Measurements from ENCODE around the gene TRAF1.

TRAF1 gene

GRCh38 chr9:120860083-120860482 is 66.5 kb downstream of the TRAF1 start:
- peaks cover 2% of the 10 kb centered on the region for H3K4me1 ChIP-seq (ENCODE audit: control insufficient read depth, insufficient read depth, low read length)
- H3K27me3 ChIP-seq (replicated peaks; ENCODE audit: control insufficient read depth, insufficient read depth, low read length), result no peaks in the 10 kb centered on the region
- no peak overlapping the region for H3K9ac ChIP-seq (ENCODE audit: low read length)
- H3K9me3 ChIP-seq (ENCODE audit: control insufficient read depth, low read length), result no peaks in the 10 kb centered on the region
- H3K4me3 ChIP-seq (ENCODE audit: low read length), result no peak overlapping the region
- DNase-seq (ENCODE audit: low read depth), result no peak
- H3K36me3 ChIP-seq (ENCODE audit: control insufficient read depth, insufficient read depth, low read length, severe bottlenecking), result peaks cover 9% of the 10 kb centered on the region

GRCh38 chr9:120859361-120859760 is 67.2 kb downstream of the TRAF1 start:
- Histone ChIP-seq H3K27me3 (replicated peaks; ENCODE audit: control insufficient read depth, insufficient read depth, low read length) (no peaks in the 10 kb centered on the region), H3K9ac (ENCODE audit: low read length) (no peak overlapping the region), H3K9me3 (ENCODE audit: control insufficient read depth, low read length) (no peaks in the 10 kb centered on the region), H3K36me3 (ENCODE audit: control insufficient read depth, insufficient read depth, low read length, severe bottlenecking) (peaks cover 9% of the 10 kb centered on the region), H3K4me1 (ENCODE audit: control insufficient read depth, insufficient read depth, low read length) (no peaks in the 10 kb centered on the region), H3K4me3 (ENCODE audit: low read length) (no peak overlapping the region)
- no peak for DNase-seq (ENCODE audit: low read depth)

GRCh38 chr9:120857902-120858301 is 68.7 kb downstream of the TRAF1 start:
- H3K9ac ChIP-seq (ENCODE audit: low read length), result no peak overlapping the region
- DNase-seq (ENCODE audit: low read depth), result no peak
- peaks cover 9% of the 10 kb centered on the region for H3K36me3 ChIP-seq (ENCODE audit: control insufficient read depth, insufficient read depth, low read length, severe bottlenecking)
- no peaks in the 10 kb centered on the region for H3K27me3 ChIP-seq (replicated peaks; ENCODE audit: control insufficient read depth, insufficient read depth, low read length)
- H3K4me1 ChIP-seq (ENCODE audit: control insufficient read depth, insufficient read depth, low read length), result no peaks in the 10 kb centered on the region
- no peaks in the 10 kb centered on the region for H3K9me3 ChIP-seq (ENCODE audit: control insufficient read depth, low read length)
- no peak overlapping the region for H3K4me3 ChIP-seq (ENCODE audit: low read length)

- no peaks in the 10 kb centered on the region for H3K4me1 ChIP-seq (ENCODE audit: control insufficient read depth, insufficient read depth, low read length)
- H3K36me3 ChIP-seq (ENCODE audit: control insufficient read depth, insufficient read depth, low read length, severe bottlenecking), result peaks cover 9% of the 10 kb centered on the region
- no peak overlapping the region for H3K9ac ChIP-seq (ENCODE audit: low read length)
- H3K4me3 ChIP-seq (ENCODE audit: low read length), result no peak overlapping the region
- no peak for DNase-seq (ENCODE audit: low read depth)
- H3K27me3 ChIP-seq (replicated peaks; ENCODE audit: control insufficient read depth, insufficient read depth, low read length), result no peaks in the 10 kb centered on the region
- H3K9me3 ChIP-seq (ENCODE audit: control insufficient read depth, low read length), result no peaks in the 10 kb centered on the region
Observed at GRCh38 chr9:120857481-120857880, 69.1 kb downstream of the TRAF1 start.

- Histone ChIP-seq H3K4me1 (ENCODE audit: control insufficient read depth, insufficient read depth, low read length) (no peaks in the 10 kb centered on the region), H3K9ac (ENCODE audit: low read length) (no peak overlapping the region), H3K9me3 (ENCODE audit: control insufficient read depth, low read length) (no peaks in the 10 kb centered on the region), H3K27me3 (replicated peaks; ENCODE audit: control insufficient read depth, insufficient read depth, low read length) (no peaks in the 10 kb centered on the region), H3K4me3 (ENCODE audit: low read length) (no peak overlapping the region), H3K36me3 (ENCODE audit: control insufficient read depth, insufficient read depth, low read length, severe bottlenecking) (peaks cover 10% of the 10 kb centered on the region)
- no peak for DNase-seq (ENCODE audit: low read depth)
Observed at GRCh38 chr9:120856700-120857099, 69.9 kb downstream of the TRAF1 start.

GRCh38 chr9:120855827-120856670 is 70.5 kb downstream of the TRAF1 start:
- Histone ChIP-seq H3K9ac (ENCODE audit: low read length) (no peak overlapping the region), H3K36me3 (ENCODE audit: control insufficient read depth, insufficient read depth, low read length, severe bottlenecking) (peaks cover 10% of the 10 kb centered on the region), H3K27me3 (replicated peaks; ENCODE audit: control insufficient read depth, insufficient read depth, low read length) (no peaks in the 10 kb centered on the region)

GRCh38 chr9:120854596-120855327 is 71.8 kb downstream of the TRAF1 start:
- Histone ChIP-seq H3K9ac (ENCODE audit: low read length) (no peak overlapping the region), H3K27me3 (replicated peaks; ENCODE audit: control insufficient read depth, insufficient read depth, low read length) (no peaks in the 10 kb centered on the region), H3K36me3 (ENCODE audit: control insufficient read depth, insufficient read depth, low read length, severe bottlenecking) (peaks cover 5% of the 10 kb centered on the region), H3K4me3 (ENCODE audit: low read length) (no peak overlapping the region), H3K4me1 (ENCODE audit: control insufficient read depth, insufficient read depth, low read length) (no peaks in the 10 kb centered on the region), H3K9me3 (ENCODE audit: control insufficient read depth, low read length) (no peaks in the 10 kb centered on the region)
- no peak for DNase-seq (ENCODE audit: low read depth)

More at GRCh38 chr9:120855827-120856670, 70.5 kb downstream of the TRAF1 start:
- no peak for DNase-seq (ENCODE audit: low read depth)
- H3K4me3 ChIP-seq (ENCODE audit: low read length), result no peak overlapping the region
- no peaks in the 10 kb centered on the region for H3K9me3 ChIP-seq (ENCODE audit: control insufficient read depth, low read length)
- H3K4me1 ChIP-seq (ENCODE audit: control insufficient read depth, insufficient read depth, low read length), result no peaks in the 10 kb centered on the region

GRCh38 chr9:120853198-120853597 is 73.4 kb downstream of the TRAF1 start:
- no peaks in the 10 kb centered on the region for H3K27me3 ChIP-seq (replicated peaks; ENCODE audit: control insufficient read depth, insufficient read depth, low read length)
- H3K36me3 ChIP-seq (ENCODE audit: control insufficient read depth, insufficient read depth, low read length, severe bottlenecking), result peaks cover 5% of the 10 kb centered on the region
- no peaks in the 10 kb centered on the region for H3K9me3 ChIP-seq (ENCODE audit: control insufficient read depth, low read length)
- DNase-seq (ENCODE audit: low read depth), result no peak
- no peaks in the 10 kb centered on the region for H3K4me1 ChIP-seq (ENCODE audit: control insufficient read depth, insufficient read depth, low read length)
- H3K9ac ChIP-seq (ENCODE audit: low read length), result no peak overlapping the region
- H3K4me3 ChIP-seq (ENCODE audit: low read length), result no peak overlapping the region

Data from adipocyte (in vitro differentiated cells).